T-helper 1 cell treated with Interleukin-12 subunit alpha and Interleukin-12 subunit beta and Interleukin-4 antibody, amounts not matched to agents 30 ng/mL and 1 ng/mL, for 36 hours (primary cell): ENCODE data around the gene GNAT1. TPM values are rescaled to one million over a fixed set of nuclear protein-coding genes. Genes with fewer than 3 reads are reported as not detected.

Source experiments
- intact Hi-C: fragments of 100-400 bp; cut with micrococcal nuclease; formaldehyde crosslinking; loops from one replicate; pipeline ENCODE4 v1.15.1; 2024
- total RNA-seq: library from RNA; stranded (reverse); gene quantifications from 2 replicates; pipeline ENCODE4 v1.2.3, GENCODE V29; 2022

GNAT1 gene
- not detected in 2 replicates for total RNA-seq

DNA sequence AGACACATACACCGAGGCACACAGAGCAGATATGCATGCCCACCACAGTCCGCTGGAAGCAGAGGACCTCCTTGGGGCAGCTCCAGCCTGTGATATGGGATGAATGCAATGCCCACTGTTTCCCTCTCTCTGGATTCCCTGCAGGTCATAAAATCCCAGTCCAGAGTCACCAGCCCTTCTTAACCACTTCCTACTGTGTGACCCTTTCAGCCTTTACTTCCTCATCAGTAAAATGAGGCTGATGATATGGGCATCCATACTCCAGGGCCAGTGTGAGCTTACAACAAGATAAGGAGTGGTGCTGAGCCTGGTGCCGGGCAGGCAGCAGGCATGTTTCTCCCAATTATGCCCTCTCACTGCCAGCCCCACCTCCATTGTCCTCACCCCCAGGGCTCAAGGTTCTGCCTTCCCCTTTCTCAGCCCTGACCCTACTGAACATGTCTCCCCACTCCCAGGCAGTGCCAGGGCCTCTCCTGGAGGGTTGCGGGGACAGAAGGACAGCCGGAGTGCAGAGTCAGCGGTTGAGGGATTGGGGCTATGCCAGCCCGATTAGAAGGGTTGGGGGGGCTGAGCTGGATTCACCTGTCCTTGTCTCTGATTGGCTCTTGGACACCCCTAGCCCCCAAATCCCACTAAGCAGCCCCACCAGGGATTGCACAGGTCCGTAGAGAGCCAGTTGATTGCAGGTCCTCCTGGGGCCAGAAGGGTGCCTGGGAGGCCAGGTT lies at the start of gene GNAT1:
TSS of gene GNAT1 (plus strand) at position 675 of the 725 bp plus-strand sequence. CDS start 116 bp downstream, outside the sequence.
- intact Hi-C loops = loop anchor here (5.0 kb wide), 1 partner anchor 131 kb away; the partner anchor contains the start of gene HYAL2

- intact Hi-C loops = no loop called here
These were observed 45.0 kb upstream of the GNAT1 start for GRCh38 chr3:50146316-50146901.

DNA sequence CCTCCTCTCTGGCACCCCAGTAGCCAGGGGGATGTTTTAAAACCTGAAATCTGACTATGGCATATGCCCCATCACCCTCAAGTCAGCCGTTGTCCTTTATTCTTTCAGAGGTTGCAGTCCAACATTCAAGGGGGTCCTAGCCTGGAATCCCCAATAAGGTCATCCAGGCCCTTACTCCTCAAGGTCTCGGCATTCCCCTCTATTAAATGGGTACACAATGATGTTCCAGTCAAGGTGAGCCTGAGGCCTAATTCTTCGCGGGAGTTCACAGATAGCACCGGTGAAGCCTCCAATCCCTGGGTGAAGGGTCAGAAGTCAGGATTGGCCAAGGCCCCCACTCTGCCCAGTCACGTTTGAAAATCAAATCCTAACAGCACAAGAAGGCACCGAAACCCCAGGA lies 44.4 kb upstream of the GNAT1 start:
- intact Hi-C loops = no loop called here

DNA sequence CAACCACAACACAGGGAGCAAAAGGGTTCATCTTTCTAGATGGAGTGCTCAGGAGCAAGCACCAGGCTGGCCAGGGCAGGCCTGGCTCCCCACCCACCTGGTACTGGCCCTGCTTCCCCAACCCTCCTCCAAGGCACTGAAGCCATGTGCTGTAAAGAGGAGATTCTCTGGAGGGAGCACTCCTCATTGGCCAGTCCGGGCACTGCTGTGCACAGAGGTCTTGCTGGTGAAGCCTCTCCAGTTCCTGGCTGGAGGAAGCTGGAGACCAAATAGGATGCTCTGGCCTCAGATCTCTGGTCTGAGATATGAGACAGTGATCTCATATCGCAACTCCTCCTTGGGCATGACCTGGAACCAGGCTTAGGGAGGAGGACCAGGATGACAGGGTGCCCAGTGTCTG lies 44.0 kb upstream of the GNAT1 start:
- intact Hi-C loops = no loop called here

GRCh38 chr3:50147861-50148260 lies 43.5 kb upstream of the GNAT1 start:
- intact Hi-C loops = no loop called here

DNA sequence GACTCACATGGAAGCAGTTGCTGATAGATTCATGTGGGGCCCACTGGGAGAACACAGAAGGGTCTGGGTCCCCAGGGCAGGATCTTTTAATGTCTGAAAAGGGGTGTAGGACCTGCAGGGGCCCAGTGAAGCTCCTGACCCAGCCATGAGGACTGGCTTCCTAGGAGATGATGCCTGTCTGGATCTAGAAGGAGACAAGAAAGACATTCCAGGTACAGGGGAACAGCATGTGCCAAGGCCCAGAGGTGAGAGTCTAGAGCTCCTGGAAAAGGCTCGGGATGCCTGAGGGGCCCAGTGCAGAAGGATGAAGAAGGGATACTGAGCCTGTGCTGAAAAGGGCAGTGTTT lies 41.0 kb upstream of the GNAT1 start:
- intact Hi-C loops = no loop called here

GRCh38 chr3:50150863-50151686 lies 40.3 kb upstream of the GNAT1 start:
- intact Hi-C loops = no loop called here

DNA sequence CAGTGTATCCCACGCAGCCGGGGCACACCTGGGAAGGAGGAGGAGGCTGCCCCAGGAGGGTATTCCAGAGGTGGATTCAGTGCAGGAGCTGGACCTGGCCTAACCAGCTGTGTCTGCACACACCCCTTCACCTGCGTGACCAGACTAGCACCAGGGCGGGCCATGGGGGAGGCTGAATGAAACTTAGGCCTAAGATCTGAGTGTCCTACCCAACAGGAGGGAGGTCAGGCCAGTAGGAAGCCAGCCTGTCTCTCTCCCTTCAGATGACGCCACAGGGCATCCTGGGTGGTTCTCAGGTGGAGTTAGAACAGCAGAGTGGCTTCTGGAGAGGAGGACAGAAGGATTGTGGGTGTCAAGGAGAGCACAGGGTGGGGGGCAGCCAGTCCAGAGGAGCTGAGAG lies 39.7 kb upstream of the GNAT1 start:
- intact Hi-C loops = no loop called here

- intact Hi-C loops = loop anchor here (1.0 to 2.0 kb wide), 2 partner anchors 33 to 39 kb away; no protein-coding TSS in a partner anchor
These were observed 37.5 kb upstream of the GNAT1 start for GRCh38 chr3:50153782-50154475.

DNA sequence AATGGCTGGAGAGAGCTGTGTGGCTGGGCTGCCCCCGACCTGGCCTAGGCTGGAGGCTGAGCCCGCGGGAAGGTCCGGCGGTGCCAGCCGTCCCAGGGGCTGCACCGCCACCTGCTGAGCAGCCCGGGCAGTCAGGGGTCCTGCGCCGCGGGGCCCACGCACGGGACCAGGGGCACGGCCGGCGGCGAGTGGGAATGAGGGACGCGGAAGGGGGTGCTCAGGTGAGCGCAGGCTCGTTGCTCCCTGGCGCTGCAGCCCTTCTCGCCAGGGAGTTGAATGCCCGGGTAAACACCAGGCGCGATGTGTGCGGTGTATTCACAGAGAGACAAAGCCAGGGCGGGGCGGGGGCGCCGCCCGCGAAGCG lies 37.0 kb upstream of the GNAT1 start:
- intact Hi-C loops = loop anchor here (1.0 to 2.0 kb wide), 2 partner anchors 33 to 38 kb away; no protein-coding TSS in a partner anchor

- intact Hi-C loops = loop anchor here (1.0 to 2.0 kb wide), 3 partner anchors 34 to 67 kb away; partner anchors contain the start of gene RBM5
These were observed 36.4 kb upstream of the GNAT1 start, which contains the start of gene SEMA3F for GRCh38 chr3:50154840-50155490. Gene SEMA3F (plus strand): TSS chr3:50155324. CDS start chr3:50159623, 4,299 bp downstream.

DNA sequence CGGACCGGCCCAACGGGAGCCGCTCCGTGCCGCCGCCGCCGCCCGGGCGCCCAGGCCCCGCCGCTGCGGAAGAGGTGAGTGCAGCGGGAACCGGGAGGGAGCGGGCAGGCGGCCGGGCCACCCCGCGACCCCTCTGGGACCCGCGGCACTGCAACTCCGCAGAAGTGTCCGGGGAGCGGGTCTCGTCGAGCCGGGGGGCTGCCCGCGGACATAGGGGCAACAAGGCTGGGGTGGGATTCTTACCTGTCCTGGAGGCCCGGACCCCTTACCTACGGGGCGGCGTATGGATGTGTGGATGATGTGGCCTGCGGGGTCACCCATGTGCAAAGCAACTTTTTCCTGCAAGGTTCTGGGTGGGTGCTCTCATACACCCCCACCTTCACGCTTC lies 35.9 kb upstream of the GNAT1 start:
- intact Hi-C loops = loop anchor here (1.0 to 2.0 kb wide), 2 partner anchors 37 to 67 kb away; partner anchors contain the start of gene RBM5

DNA sequence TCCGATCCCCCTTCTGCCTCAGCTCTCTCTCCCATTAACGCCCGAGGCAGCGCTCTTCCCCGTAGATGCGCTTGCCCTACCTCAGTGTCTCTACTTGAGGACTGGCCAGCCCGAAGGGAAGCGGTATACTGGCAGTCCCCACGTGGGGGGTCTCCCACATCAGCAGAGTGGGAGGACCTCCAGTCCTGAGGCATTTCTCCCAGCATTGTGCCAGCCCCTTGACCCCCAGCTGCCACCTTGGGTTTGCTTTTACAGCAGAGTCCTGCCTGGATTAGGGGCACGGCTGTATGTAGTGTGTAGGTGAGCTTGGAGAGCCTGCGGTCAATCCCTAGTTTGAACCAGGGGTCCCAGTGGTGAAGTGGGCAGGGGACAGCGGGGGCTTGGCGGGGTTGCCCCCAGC lies 35.5 kb upstream of the GNAT1 start:
- intact Hi-C loops = loop anchor here (1.0 to 2.0 kb wide), 2 partner anchors 37 to 68 kb away; partner anchors contain the start of gene RBM5

- intact Hi-C loops = no loop called here
These were observed 34.6 kb upstream of the GNAT1 start for GRCh38 chr3:50156549-50157493.

DNA sequence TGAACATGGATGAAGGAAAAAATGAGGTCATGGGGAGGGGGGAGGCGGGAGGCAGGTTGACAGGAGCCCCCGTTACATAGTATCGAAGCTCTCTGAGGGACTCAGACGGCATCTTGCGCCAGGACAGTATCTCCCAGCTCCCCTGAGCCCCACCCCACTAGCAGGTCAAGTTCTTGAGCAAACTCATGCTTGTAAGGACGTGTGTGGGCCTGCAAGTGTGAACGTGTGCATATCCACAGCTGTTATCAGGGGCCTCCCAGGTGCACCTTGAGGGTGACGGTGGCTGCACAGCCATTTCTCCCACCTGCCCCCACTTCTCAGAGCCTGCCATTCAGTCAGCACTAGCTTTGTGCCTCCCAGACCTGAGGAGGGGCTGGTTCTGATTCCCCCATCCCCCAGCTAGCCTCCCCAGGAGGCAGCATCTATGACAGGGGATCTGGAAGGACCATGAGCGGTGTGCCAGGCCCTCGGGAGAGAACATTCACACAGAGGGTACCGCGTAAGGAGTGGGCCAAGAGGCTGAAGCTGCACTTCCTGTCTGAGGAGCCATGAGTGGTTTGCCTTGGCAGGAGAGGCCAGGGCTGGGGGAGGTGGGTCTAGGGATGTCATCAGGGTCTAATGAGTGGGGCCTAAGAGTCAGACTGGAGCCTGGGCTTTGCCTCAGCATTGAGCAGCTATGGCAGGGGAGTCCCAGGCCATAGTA lies 33.4 kb upstream of the GNAT1 start:
- intact Hi-C loops = no loop called here

DNA sequence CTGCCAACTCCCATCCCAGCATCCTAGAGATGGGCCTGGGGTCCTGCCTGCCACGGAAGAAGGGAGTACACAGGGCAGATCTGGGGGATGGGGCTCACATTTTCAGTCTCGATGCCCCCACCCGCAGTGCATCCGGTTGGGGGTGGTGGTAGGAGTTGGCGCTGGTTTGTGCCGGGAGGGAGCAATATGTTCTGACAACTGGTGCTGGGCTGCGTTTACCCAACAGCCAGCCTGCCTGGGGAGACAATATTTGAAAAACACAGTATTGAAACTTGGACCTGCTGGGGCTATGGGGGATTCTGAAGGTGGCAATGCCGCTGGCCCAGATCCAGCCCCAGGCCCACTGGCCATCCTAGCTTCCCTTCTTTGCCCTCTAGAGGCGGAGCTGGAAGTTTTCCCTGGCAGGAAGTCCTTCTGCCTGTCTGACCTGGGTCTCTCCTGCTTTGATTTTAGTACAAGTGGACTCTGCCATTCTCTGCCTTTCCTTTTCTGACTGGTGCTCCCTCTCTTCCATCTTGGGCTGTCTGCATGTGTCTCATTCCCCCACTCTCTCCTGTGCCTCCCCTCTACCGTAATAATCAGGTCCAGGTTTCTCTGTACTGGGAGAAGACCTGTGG lies 32.8 kb upstream of the GNAT1 start:
- intact Hi-C loops = no loop called here

DNA sequence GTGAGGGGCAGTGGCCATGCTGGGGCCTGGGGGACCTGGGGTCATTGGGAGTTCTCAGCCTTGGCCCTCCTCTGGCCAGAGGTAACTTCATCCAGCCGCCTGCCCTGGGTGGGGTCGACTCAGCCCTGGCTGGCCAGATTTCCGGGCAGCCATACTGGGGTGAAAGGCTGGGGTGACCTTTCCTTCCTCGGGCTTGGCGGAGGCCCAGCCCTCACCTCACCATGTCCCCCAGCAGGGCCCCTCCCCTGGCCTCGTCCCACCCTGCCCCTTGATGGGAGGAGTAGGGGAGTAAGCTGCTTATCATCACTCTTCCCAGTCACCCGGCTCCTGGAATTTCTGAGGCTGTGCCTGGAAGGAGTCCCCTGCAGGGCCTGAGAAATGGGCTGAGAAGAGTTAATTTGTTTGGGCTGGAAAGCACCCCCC lies 30.8 kb upstream of the GNAT1 start:
- intact Hi-C loops = no loop called here

GRCh38 chr3:50161320-50161719 lies 30.1 kb upstream of the GNAT1 start:
- intact Hi-C loops = no loop called here
